GM19438 (cell line): ENCODE results near the gene PDSS2.

ENCODE experiments used
- ATAC-seq: cut with Tn5 transposase; IDR thresholded peaks from one replicate; pipeline ENCODE4 v1.9.1; 2021; ENCODE audit warnings: low read depth; ENCODE audit not compliant: unreplicated experiment

PDSS2 gene

DNA sequence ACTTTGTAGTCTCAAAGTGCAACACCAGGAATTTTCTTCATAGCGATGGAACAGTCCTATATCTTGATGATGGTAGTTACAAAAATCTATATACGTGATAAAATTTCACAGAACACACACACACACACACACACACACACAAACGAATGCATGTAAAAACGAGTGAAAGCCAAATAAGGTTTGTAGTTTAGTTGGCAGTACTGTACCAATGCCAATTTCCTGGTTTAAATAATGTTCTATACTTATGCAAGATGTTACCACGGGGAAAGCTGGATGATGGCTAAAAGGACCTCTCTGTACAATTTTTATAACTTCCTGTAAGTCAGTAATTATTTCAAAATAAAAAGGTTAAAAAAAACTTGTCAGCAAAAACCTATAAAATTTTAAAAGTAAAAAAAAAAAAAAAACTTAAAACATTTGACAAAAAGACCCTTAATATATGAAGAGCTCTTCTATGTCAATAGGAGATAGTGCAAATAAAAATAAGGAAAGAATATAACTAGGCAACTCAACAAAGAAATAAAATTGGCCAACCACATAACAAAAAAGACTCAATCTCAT, 37.6 kb downstream of the PDSS2 start:
- no peak for ATAC-seq

DNA sequence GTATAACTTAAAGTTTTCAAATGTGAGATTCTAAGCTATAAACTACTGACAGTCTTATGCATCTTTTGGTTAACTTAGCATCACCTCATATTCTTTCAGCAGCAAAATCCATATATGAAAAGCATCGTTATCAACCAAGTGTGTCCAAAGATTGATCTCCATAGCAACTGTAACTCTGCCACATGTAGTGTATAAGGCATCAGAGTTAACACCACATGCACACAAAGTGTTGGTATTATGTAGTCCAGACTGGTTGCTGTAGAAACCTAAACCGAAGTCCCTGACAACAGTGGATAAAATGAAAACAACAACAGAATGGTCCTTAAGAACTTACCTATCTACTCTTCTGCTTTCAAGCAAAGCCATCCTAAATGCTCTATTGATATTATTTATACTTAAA, 39.6 kb downstream of the PDSS2 start:
- ATAC-seq: no peak

DNA sequence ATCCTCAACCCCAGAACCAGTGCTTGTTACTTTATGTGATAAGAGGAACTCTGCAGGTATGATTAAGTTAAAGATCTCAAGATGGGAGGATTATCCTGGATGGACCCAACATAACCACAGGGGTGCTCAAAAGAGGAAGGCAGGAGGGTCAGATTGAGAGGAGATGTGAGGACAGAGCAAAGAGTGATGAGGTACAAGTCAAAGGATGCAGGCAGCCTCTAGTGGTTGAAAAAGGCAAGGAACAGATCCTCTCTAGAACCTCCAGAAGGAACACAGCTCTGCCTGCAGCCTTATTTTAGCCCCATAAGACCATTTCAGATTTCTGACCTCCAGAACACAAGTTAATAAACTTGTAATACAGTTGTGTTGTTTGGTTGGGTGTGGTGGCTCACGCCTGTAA, 41.2 kb downstream of the PDSS2 start:
- peak; percentile 64 for ATAC-seq

DNA sequence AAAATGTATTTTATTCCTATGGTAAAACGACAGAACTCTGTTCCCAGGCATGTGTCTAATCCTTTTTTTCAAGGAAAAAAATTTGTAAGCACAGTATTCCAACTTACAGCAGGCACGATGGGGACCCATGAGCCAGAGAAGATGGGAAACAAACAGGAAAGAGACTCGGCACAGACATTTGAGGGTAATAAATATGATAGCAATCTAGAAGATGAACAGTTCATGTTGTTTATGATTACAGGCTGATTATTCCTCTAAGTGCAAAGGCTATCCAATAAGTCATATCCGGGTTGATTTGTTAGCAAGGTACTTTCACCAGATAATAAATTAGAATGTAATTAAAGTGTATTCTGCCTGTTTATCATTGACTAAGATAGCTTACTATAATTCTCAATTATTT, 43.2 kb downstream of the PDSS2 start:
- ATAC-seq: no peak

DNA sequence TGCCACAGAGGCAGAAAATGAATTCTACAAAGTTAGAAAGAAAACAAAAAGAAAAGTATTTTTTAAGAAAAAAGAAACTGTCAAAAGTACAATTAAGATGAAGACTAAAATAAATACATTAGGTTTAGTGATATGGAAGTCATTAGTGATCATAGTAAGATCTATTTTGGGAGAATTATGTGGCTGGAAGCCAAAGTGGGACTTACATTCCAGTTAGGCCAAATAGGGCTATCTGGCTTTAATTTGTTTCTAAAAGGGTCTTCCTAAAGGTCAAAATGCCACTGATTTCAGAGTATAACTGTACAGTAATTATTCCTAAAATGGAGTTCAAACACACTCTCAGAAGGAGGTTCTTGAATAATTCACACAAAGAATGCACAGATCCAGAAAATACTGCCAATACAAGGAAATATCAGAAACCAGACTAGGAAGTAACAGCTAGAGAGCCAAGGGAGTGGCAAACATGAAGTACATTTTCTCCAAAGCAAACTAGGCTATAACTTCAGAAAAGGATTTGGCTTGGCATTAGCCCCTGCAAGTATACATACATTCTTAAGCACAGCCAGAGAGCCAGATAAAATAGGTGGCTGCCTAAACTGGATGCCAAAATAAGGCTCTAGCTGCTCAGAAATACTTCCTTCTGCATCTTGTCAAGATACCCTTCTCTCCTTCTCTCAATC, 45.3 kb downstream of the PDSS2 start:
- ATAC-seq: no peak

DNA sequence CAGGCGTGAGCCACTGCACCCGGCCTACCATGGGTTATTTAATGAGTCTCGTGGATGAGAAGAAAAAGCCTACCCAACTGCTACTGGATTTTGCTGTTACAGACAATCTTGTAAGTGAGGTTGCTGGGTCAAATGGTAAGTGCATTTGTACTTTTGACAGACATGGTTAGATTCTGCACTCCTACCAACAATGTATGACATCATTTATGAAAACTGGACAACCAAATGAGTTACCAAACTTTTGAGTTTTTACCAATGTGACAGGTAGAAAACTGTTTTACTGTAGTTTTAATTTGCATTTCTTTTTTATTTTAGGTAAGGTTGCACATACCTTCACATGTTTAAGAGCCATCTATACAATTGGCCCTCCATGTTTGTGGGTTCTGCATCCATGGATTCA, 48.2 kb downstream of the PDSS2 start:
- no peak for ATAC-seq

DNA sequence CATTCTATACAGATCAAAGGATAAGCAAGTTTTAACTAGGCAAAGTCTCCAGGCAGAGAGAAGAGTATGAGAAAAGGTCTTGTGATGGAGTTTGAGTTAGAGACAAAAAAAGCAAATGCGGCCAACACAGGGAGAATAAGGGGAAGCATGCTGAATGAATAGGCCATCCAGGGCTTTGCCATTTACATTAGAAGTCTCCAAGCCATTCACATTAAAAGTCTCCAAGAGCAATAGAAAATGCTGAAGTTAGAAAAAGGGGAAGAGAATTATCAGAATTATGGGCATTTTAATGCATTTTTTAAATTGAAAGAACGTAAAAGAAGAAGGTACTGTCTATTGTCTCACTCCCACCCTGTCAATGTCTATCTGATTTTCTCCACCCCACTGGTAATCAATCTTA, 49.4 kb downstream of the PDSS2 start:
- ATAC-seq: no peak

DNA sequence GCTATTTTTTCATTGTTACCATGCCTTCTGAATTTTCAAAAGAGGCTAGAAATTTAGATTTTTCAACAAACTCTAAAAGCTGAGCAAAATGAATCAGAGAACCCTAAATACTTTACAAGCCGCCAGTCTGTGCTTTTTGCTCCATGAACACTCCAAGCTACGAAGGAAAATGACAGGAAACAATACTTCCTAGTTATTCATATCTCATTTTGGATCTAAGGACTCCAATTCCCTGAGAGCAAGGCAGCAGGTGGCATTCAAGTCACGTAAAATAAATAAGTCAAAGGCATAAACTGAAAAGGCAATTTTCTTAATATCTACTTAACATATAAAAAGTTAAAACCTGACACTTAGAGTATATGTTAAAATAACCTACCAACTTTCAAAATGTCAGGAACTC, 50.6 kb downstream of the PDSS2 start:
- ATAC-seq: no peak

DNA sequence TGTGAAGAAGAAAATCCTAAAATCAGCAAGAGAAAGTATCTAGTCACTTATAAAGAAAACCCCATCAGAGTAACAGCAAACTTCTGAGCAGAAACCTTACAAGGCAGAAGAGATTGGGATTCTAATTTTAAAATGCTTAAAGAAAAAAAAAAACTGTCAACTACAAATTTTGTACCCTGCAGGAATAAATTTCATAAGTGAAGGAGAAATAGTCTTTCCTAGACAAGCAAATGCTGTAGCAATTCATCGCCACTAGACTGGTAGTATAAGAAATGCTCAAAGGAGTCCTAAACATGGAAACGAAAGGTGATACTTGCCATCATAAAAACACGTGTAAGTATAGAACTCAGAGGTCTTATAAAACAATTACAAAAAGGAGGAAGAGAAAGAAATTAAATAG, 54.4 kb downstream of the PDSS2 start:
- no peak for ATAC-seq

DNA sequence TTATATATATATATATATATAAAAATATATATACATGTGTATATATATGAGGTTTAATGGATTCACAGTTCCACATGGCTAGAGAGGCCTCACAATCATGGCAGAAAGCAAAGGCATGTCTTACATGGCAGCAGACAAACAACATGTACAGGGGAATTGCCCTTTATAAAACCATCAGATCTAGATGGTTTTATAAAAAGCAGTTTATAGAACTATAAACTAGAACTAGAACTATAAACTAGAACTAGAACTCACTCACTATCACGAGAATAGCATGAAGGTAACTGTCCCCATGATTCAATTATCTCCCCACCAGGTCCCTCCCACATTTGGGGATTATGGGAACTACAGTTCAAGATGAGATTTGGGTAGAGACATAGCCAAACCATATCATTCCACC, 56.8 kb downstream of the PDSS2 start:
- no peak for ATAC-seq

DNA sequence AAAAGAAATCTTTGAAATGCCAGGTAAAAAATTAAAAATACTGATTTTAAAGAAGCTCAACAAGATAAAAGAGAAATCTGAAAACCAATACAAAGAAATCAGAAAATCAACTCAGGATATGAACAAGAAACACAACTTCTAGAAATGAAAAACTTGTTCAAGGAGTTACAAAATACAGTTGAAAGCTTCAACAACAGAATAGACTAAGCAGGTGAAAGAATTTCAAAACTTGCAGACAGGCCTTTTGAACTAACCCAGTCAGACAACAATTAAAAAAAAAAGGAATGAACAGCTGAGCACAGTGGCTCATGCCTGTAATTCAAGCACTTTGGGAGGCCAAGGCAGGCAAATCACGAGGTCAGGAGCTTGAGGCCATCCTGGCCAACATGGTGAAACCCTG, 57.8 kb downstream of the PDSS2 start:
- ATAC-seq: no peak

DNA sequence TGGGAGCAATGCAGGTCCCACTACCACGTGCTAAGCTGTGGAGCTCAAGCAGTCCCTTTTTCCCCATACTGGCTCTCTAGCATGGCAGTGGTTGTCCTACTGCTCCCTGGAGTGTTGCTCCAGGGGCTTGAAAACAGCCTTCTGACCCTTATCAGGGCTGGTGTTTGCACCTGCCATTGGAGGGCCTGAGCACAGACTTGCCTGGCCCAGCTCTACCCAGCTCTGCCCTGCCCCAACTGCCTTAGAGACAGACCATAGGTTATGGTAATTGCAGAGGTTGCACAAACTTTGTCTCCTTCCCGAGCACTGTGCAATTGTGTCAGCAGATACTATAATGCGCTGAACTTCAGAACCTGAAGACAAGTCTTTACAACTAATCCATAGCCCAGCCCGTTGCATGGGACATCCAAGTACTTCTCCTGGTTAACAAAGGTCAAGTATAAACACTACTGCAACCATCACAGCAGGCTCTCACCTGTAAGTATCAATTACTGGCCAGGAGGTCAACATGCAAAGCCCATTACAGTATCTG, 58.7 kb downstream of the PDSS2 start:
- no peak for ATAC-seq

DNA sequence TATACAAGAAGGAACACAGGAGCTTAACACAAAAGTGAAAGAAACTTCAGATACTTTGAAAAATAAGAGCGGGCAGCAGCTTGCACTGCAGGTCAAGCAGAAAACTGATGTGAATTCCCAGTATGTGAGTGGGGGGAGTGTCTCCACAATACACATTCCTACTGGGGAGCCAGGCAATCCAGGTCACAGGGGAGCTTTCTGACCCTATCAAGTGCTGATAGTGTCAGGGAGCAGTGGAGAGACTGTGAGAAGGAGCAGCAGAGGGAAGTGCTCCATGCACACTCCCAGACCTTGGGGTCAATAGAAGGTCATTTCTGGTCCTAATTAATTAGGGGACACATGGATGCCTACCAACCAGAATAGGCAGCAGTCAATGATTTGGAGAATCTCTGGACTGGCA, 59.4 kb downstream of the PDSS2 start:
- ATAC-seq: no peak

DNA sequence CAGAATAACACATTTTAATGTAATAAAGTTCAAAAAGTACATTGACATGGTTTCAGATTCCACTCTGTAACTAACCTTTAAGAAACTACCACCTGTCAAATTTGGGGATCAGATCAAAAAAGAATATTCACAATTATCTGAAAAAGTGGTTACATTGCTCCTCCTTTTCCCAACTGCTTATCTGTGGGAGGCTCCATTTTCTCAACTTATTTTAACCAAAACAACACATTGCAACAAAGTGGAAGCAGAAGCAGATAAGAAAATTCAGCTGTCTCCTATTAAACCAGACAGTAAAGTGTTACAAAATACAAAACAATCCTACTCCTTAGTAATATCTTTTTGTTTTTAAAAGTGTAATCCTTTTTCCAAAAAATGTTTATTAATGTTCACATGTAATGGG, 61.4 kb downstream of the PDSS2 start:
- no peak for ATAC-seq

DNA sequence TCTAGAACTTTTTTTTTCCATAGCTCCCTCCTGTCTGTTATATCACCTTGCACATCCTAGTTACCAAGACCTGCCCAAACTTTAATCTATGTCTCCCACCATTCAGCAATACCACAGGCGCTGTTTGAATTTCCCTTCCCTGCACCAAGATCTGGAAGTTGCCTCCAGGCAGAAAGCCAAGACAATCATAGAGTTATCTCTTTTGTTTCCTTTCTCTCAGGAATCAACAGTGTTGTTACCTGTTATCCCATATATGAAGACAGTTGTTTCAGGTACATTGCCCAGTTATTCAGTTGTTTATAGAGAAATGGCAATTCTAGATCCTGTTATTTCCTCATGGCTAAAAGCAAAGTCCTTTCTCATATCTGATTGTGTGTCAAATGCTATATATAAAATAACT, 63.2 kb downstream of the PDSS2 start:
- ATAC-seq: no peak

DNA sequence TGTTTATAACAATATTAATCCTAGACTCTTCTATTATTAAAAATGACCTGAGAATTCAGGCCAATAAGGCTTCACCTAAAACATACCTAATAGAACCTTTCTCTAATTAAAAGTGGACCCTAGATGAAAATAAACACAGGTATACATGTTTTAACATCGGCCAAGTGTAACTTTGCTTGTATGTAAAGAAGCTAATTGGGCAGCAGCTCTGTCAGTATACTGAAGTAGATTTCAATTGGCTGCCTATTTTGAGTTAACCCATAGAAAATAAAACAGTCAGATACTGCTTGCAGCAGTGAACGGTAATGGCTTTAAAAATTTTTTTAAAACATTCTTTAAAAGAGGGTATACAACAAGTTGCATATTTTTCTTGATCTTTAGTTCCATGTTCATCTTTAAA, 67.3 kb downstream of the PDSS2 start:
- no peak for ATAC-seq

DNA sequence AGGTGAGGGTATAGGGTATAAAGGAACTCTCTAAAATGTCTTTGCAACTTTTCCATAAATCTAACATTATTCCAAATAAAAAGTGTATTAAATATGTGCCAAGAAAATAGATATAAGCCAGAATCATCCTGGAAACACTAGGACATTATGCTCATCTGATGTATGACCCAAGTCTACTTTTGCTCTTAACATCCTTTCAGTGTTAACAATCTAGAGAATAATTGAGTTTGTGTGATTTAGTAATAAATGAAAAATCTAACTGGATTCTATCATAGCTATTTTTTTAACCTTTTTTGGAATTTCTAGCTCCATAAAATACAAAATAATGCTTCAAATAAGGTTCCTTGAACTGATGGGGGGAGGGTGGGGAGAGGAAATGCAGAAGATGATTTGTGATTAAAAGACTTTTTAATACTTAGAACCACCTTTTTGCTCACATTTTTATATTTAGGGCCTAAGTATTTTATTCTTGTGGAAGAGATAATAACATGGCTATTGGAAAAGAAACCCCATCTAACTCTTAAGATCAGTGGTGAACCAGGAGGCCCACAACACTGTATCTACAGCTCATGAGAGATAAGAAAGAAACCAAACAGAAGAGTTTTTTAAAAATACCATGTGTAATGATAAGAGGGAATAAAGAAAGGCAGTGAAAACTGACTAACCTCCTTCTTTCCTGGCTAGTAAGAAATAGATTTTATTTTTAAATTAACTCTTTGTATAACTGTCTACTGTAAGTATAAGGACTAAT, 68.5 kb downstream of the PDSS2 start:
- no peak for ATAC-seq

DNA sequence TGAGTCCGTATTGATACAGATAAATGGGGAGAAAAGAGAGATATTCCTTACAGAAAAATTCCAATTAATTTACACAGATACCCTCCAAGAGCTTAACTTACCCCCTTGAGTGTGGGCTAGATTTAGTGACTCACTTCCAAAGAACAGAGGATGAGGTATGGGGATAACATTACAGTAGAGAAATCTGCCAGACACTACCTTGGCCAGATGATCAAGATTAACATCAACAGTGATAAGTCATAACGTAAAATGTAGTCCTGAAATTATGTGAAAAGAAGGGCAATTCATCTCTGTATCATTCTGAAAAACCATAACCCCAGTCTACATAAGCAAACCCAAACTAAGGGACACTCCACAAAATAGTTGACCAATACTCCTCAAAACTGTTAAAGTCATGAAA, 69.3 kb downstream of the PDSS2 start:
- no peak for ATAC-seq

DNA sequence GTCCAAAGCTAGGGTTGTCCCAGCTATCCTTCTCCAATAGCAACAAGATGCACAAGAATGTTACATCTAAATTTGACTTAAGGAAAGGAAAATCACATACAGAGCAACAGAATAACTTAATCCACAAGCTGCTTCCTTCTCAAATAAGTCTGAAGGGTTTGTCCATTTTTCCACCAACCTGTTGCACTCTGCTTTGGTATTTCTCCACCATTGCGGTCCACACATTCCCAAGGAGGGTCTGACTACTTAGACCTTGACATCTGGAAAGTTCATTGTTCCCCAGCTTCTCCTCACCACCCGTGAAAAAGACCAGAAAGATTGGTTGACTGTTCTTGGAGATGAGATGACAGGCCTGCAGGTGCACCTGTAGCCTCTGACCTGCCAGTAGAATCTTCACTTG, 72.5 kb downstream of the PDSS2 start:
- no peak for ATAC-seq

DNA sequence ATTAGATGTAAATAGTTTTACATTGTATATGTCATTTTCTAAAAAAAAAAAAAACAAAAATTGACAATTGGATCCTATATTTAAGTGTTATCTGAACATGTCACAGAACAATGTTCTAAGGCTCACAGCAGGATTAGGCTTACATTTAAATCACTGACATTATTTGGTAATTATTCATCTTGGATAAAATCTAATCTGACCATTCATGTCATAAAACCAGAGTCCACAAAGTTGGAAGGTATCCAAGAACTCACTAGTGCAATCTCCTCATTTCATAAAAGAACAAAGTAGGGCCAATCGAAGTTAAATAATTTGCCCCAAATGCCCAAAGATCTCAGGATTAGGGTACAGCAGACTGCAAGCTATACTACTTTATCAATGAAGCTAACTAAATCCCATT, 73.0 kb downstream of the PDSS2 start:
- no peak for ATAC-seq

DNA sequence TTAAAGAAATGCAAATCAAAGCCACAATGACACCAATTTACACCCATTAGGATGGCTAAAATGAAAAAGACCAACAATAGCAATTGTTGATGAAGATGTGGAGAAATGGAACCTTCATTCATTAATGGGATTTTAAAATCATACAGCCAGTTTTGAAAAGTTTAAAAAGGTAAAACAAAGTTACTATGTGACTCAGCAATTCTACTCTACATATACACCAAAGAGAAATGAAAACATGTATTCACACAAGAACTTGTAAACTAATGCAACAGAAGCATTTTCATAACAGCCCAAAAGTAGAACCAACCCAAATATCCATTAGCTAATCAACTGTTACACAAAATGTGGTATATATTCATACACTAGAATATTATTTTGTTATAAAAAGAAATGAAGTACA, 75.7 kb downstream of the PDSS2 start:
- no peak for ATAC-seq

DNA sequence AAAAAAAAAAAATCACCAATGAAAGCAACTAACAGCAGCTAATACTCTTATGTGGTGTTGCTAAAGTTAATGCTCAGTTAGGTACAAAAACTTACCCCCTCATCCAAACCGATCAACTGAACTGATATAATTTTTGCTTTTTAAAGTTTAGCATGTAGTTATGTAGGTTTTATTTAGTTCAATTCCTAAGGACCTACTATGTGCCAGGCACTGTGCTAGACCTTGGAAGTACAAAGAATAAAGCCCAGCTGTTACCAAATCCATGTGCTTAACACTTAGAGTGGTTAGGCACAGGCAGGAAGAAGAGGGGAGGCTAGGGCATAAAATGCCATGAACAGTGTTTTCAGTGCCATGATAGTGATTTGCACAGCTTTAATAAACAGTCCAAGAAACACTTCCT, 85.1 kb downstream of the PDSS2 start:
- no peak for ATAC-seq
